IMR-90 (cell line): ENCODE measurements around the gene OVOL1. TPM values are rescaled to one million over a fixed set of nuclear protein-coding genes. Genes with fewer than 3 reads are reported as not detected.

Source experiments
- ATAC-seq: fragments of 200-7000 bp; cut with Tn5 transposase; 2 replicates; pipeline ENCODE4 v1.9.1; 2020; ENCODE audit warnings: low read depth, mild to moderate bottlenecking, moderate library complexity
- BruUV-seq: library from RNA; stranded (reverse); fragments of 400-500 nt; replicated peaks from 2 replicates; lab custom pipeline; 2021; lab: Mats Ljungman, UMichigan
- CTCF ChIA-PET: fragments of 300-600 bp; formaldehyde crosslinking; extraction: SDS; loops from one replicate; lab custom pipeline; 2021; ENCODE audit warnings: antibody characterized with exemption; lab: Yijun Ruan, JAX
- POLR2A ChIA-PET: fragments of 300-600 bp; sonication (Branson Sonifier 250); formaldehyde crosslinking; loops from one replicate; lab custom pipeline; 2022; ENCODE audit warnings: antibody characterized with exemption; ENCODE audit not compliant: unreplicated experiment; lab: Charles Lee
- DNase-seq: peaks from one replicate; pipeline ENCODE4 v3.0.0; 2013
- H2AFZ ChIP-seq: replicated peaks from 2 replicates; pipeline ENCODE3; 2013; ENCODE audit warnings: low read length, mild to moderate bottlenecking; ENCODE audit not compliant: poor library complexity
- H2AK5ac ChIP-seq: 2 replicates; pipeline ENCODE4 v1.6.1; 2013; ENCODE audit warnings: low read depth, low read length, inconsistent platforms
- H2AK9ac ChIP-seq: replicated peaks from 2 replicates; pipeline ENCODE3; 2013; ENCODE audit warnings: mild to moderate bottlenecking, low read depth, low read length, moderate library complexity; ENCODE audit not compliant: poor library complexity
- H2BK120ac ChIP-seq: 2 replicates; pipeline ENCODE4 v1.6.1; 2013; ENCODE audit warnings: low read depth, low read length, inconsistent platforms
- H2BK15ac ChIP-seq: 3 replicates; pipeline ENCODE4 v1.6.1; 2013; ENCODE audit warnings: low read depth, low read length, inconsistent platforms
- H2BK20ac ChIP-seq: 2 replicates; pipeline ENCODE4 v1.6.1; 2013; ENCODE audit warnings: low read depth, mild to moderate bottlenecking, inconsistent platforms, low read length, moderate library complexity
- H2BK5ac ChIP-seq: 2 replicates; pipeline ENCODE4 v1.6.1; 2013; ENCODE audit warnings: mild to moderate bottlenecking, low read depth, low read length, inconsistent platforms; ENCODE audit not compliant: poor library complexity, severe bottlenecking
- H3K14ac ChIP-seq: replicated peaks from 2 replicates; pipeline ENCODE4 v1.6.1; 2013; ENCODE audit warnings: low read depth, low read length, inconsistent platforms
- H3K18ac ChIP-seq: 2 replicates; pipeline ENCODE4 v1.6.1; 2013; ENCODE audit warnings: low read depth, low read length, control low read depth
- H3K23ac ChIP-seq: 2 replicates; pipeline ENCODE4 v1.6.1; 2013; ENCODE audit warnings: low read depth, low read length, inconsistent platforms
- H3K27ac ChIP-seq: 2 replicates; pipeline ENCODE4 v1.5.1; 2013; ENCODE audit warnings: mild to moderate bottlenecking, control low read depth, low read length; ENCODE audit not compliant: insufficient read depth
- H3K27me3 ChIP-seq: 2 replicates; pipeline ENCODE4 v1.6.1; 2013; ENCODE audit warnings: low read length; ENCODE audit not compliant: control insufficient read depth, insufficient read depth
- H3K36me3 ChIP-seq: 2 replicates; pipeline ENCODE4 v1.6.1; 2013; ENCODE audit warnings: low read length, mixed read lengths; ENCODE audit not compliant: control insufficient read depth, insufficient read depth
- H3K4ac ChIP-seq: 2 replicates; pipeline ENCODE4 v1.6.1; 2013; ENCODE audit warnings: low read depth, low read length, inconsistent platforms
- H3K4me1 ChIP-seq: 2 replicates; pipeline ENCODE4 v1.6.1; 2013; ENCODE audit warnings: low read length, mixed read lengths; ENCODE audit not compliant: control insufficient read depth, insufficient read depth
- H3K4me2 ChIP-seq: 2 replicates; pipeline ENCODE4 v1.6.1; 2013; ENCODE audit warnings: low read depth, mild to moderate bottlenecking, control low read depth, low read length, moderate library complexity
- H3K4me3 ChIP-seq: 2 replicates; pipeline ENCODE4 v1.5.1; 2013; ENCODE audit warnings: low read depth, mild to moderate bottlenecking, control low read depth, low read length, moderate library complexity; ENCODE audit not compliant: insufficient read depth
- H3K56ac ChIP-seq: 2 replicates; pipeline ENCODE4 v1.6.1; 2013; ENCODE audit warnings: low read length, inconsistent platforms; ENCODE audit not compliant: insufficient read depth; ENCODE audit errors: extremely low read depth
- H3K79me1 ChIP-seq, 2 experiments: 2 replicates each; pipeline ENCODE4 v1.6.1; 2013; ENCODE audit warnings: low read length in 2 of 2, inconsistent platforms in 1 of 2, low read depth in 1 of 2
- H3K9ac ChIP-seq: 2 replicates; pipeline ENCODE4 v1.6.1; 2013; ENCODE audit warnings: low read depth, low read length, control low read depth
- H3K9me1 ChIP-seq: 2 replicates; pipeline ENCODE4 v1.6.1; 2013; ENCODE audit warnings: low read length, inconsistent platforms; ENCODE audit not compliant: insufficient read depth
- H3K9me3 ChIP-seq: 2 replicates; pipeline ENCODE4 v1.6.1; 2013; ENCODE audit warnings: low read length; ENCODE audit not compliant: control insufficient read depth, insufficient read depth
- H4K20me1 ChIP-seq: 2 replicates; pipeline ENCODE4 v1.6.1; 2013; ENCODE audit warnings: low read length, inconsistent platforms; ENCODE audit not compliant: insufficient read depth
- H4K5ac ChIP-seq: 2 replicates; pipeline ENCODE4 v1.6.1; 2013; ENCODE audit warnings: mild to moderate bottlenecking, low read depth, low read length, control low read depth
- H4K8ac ChIP-seq, 2 experiments: 2 replicates each; pipeline ENCODE4 v1.6.1; 2013; ENCODE audit warnings: low read depth in 2 of 2, low read length in 2 of 2, control low read depth in 1 of 2, inconsistent platforms in 1 of 2
- H4K91ac ChIP-seq: 2 replicates; pipeline ENCODE4 v1.6.1; 2013; ENCODE audit warnings: low read depth, low read length, inconsistent platforms; ENCODE audit not compliant: insufficient read depth
- POLR2A ChIP-seq: IDR thresholded peaks from 2 replicates; pipeline ENCODE4 v1.6.1; 2012; ENCODE audit warnings: mild to moderate bottlenecking, low read depth, low read length
- WGBS, 2 experiments: methylation state at CpG; one replicate each; pipeline versions ENCODE4 v1.1.5 to v1.1.7; 2013; ENCODE audit warnings: missing lambda C conversion rate in 2 of 2; ENCODE audit not compliant: insufficient read length in 1 of 2; ENCODE audit errors: extremely low coverage in 2 of 2; 5-methylcytosine and 5-hydroxymethylcytosine counted together
- dilution Hi-C: fragments of 300-500 bp; cut with HindIII; formaldehyde crosslinking; loops from one replicate; pipeline ENCODE4 v1.14.3; 2018; ENCODE audit warnings: low sequenced_read_pairs; ENCODE audit not compliant: unreplicated experiment
- in situ Hi-C: fragments of 300-500 bp; cut with MboI; formaldehyde crosslinking; loops from 3 replicates; pipeline ENCODE4 v1.14.3; 2019; ENCODE audit warnings: low sequenced_read_pairs, inconsistent platforms, mixed read lengths
- intact Hi-C: fragments of 100-400 bp; cut with micrococcal nuclease; formaldehyde crosslinking; loops from 2 replicates; pipeline ENCODE4 v1.10.0; 2022
- polyA plus RNA-seq, 3 experiments: library from polyadenylated mRNA; depleted of rRNA; stranded (reverse); fragments of >200 nt; gene quantifications; 2 replicates each; pipeline ENCODE4 v1.2.3, GENCODE V29; 2012; ENCODE audit warnings: low replicate concordance in 1 of 3
- total RNA-seq: library from RNA; depleted of rRNA; stranded (reverse); fragments of >200 nt; gene quantifications from 2 replicates; pipeline ENCODE4 v1.2.3, GENCODE V29; 2012
- TF ChIP-seq, protein P1 (sequence below): conservative IDR thresholded peaks from 2 replicates; pipeline ENCODE4 v1.5.1; 2012; ENCODE audit warnings: mild to moderate bottlenecking, low read depth, low read length, improper control_type of control experiment

OVOL1 gene
- total and polyA plus RNA-seq, 2 of the 4 experiments (the other 2 are of a cell fraction) = not detected

DNA sequence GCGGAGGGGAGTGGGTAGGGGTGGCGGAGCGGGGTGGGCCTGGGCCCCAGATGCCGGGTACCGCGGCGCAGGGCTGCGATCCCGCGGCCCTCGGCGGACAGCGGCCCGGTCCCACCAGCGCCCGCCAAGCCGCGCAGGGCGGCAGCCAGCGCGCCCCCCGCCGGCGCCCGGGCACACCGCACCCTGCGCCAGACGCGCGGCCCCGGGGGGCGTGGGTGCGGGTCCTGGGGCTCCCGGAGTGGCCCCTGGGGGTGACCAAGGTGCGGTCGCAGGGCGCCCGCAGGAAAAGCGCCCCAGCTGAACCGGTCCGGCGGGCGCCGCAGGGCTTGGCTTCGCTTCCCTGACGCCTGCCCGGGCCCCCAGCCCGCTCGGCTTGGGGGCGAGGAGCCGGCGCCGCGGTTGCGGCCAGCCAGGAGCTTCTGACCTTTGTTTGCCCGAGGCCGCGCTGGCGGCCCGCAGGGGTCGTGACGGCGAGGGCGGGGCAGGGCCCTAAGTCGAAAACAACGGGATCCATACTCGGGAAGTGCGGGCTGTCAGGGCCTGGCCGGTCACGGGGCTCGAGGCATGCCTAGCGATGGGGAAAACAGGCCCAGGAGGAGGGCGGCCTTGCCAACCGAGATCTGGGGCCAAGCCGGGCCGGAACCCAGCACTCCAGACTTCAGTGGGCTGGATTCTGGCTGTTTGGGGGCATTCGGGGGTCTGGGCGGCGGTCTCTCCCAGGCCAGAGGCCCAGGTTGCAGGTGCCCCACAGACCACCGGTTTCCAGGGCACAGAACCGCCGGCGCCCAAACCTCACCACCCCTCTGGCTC is 5.5 kb upstream of the OVOL1 start:
- Histone ChIP-seq H3K9me3 (no peaks in the 10 kb centered on the region; the same call in 1 of the 2 replicates), H3K18ac (no peak overlapping the region), H2BK15ac (no peak overlapping the region), H3K79me1 (peaks cover 21 to 36% of the 10 kb centered on the region in 2 experiments; a peak in 3 of 4 replicates), H3K4ac (no peak overlapping the region), H2AK5ac (no peak overlapping the region), H2AK9ac (no peak overlapping the region), H2BK5ac (no peak overlapping the region), H2BK20ac (no peak overlapping the region), H4K91ac (no peak overlapping the region), H3K4me1 (peaks cover 3% of the 10 kb centered on the region; the same call in 1 of the 2 replicates), H4K5ac (no peak overlapping the region), H3K27ac (no peak overlapping the region), H3K56ac (no peak overlapping the region), H3K23ac (no peak overlapping the region), H3K9ac (no peak overlapping the region), H3K27me3 (peaks cover 32% of the 10 kb centered on the region), H3K14ac (no peak overlapping the region), H3K4me3 (peak overlapping the region; percentile 80), H3K36me3 (peaks cover 21% of the 10 kb centered on the region; the same call in 1 of the 2 replicates), H4K8ac (no peak overlapping the region; a peak in 1 of 4 replicates), H4K20me1 (peaks cover 20% of the 10 kb centered on the region), H3K4me2 (peak overlapping the region; percentile 69; the same call in 1 of the 2 replicates), H2BK120ac (no peak overlapping the region), H3K9me1 (peaks cover 7% of the 10 kb centered on the region), H2AFZ (peak overlapping the region; percentile 93)
- TF ChIP-seq, protein P1, sequence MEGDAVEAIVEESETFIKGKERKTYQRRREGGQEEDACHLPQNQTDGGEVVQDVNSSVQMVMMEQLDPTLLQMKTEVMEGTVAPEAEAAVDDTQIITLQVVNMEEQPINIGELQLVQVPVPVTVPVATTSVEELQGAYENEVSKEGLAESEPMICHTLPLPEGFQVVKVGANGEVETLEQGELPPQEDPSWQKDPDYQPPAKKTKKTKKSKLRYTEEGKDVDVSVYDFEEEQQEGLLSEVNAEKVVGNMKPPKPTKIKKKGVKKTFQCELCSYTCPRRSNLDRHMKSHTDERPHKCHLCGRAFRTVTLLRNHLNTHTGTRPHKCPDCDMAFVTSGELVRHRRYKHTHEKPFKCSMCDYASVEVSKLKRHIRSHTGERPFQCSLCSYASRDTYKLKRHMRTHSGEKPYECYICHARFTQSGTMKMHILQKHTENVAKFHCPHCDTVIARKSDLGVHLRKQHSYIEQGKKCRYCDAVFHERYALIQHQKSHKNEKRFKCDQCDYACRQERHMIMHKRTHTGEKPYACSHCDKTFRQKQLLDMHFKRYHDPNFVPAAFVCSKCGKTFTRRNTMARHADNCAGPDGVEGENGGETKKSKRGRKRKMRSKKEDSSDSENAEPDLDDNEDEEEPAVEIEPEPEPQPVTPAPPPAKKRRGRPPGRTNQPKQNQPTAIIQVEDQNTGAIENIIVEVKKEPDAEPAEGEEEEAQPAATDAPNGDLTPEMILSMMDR = peak; percentile 35
- no peak for TF ChIP-seq POLR2A
- no peak for DNase-seq
- peak; percentile 50 for ATAC-seq
- WGBS, 2 experiments = 26% methylated on average over 45 of the region's 83 CpGs; no CpG with 5 or more reads in 1 of the 2 experiments
- POLR2A ChIA-PET = no interaction called here
- CTCF ChIA-PET = interaction anchor here (0.9 kb wide), 1 partner anchor 12 kb away, joined by 3 read pairs; no protein-coding TSS in a partner anchor
- dilution Hi-C loops (no loop called here), in situ Hi-C loops (no loop called here), intact Hi-C loops (loop anchor here (5.0 kb wide), 2 partner anchors 69 to 206 kb away; partner anchors contain the start of gene KAT5)
- BruUV-seq = no TSS peak
